ENCODE measurements around the gene DLG4. TPM values are rescaled to one million over a fixed set of nuclear protein-coding genes. Genes with fewer than 3 reads are reported as not detected.
"Not testable (repeated sequence)": the region's sequence is repeated elsewhere in the genome, so short reads cannot be mapped to it uniquely, and the experiment has no call there.

DLG4 gene
- total RNA-seq, 1 experiment from 2014 or later: 38.3 TPM

DNA sequence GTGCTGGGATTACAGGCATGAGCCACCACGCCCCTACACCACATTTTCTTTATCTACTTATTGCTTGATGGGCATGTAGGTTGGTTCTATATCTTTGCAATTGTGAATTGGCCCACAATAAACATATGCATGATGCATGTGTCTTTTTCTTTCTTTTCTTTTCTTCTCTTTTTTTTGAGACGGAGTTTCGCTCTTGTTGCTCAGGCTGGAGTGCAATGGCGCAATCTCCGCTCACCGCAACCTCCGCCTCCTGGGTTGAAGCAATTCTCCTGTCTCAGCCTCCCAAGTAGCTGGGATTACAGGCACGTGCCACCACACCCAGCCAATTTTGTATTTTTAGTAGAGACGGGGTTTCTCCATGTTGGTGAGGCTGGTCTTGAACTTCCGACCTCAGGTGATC, 61.2 kb downstream of the DLG4 start:
- H3K4me2 ChIP-seq (ENCODE audit: insufficient read depth, insufficient read length, low read length); H2BK20ac ChIP-seq (ENCODE audit: low read depth, low read length, poor library complexity, severe bottlenecking): not testable (repeated sequence)
- WGBS (ENCODE audit: extremely low coverage, insufficient read length, low lambda C conversion rate): no CpG with 5 or more reads among the region's 10 CpGs

More for the DNA sequence above, 61.2 kb downstream of the DLG4 start:
- H3K27me3 Mint-ChIP-seq (ENCODE audit: low read depth): peaks cover 33% of the 10 kb centered on the region
- not testable (repeated sequence) for H2BK15ac ChIP-seq (ENCODE audit: low read depth, low read length); H3K4me3 Mint-ChIP-seq; H4K8ac ChIP-seq (replicated peaks; ENCODE audit: insufficient read length, low read depth, low read length); H2BK5ac ChIP-seq (ENCODE audit: insufficient read length, low read length); H4K5ac ChIP-seq (ENCODE audit: insufficient read length, low read depth, low read length); H3K79me2 ChIP-seq (ENCODE audit: insufficient read depth, low read length); H3T11ph ChIP-seq (ENCODE audit: low read length); H3K79me1 ChIP-seq (ENCODE audit: insufficient read depth, low read depth, low read length, poor library complexity, severe bottlenecking); H3K4ac ChIP-seq (ENCODE audit: low read depth, low read length); DNase-seq; H3K14ac ChIP-seq (ENCODE audit: insufficient read depth, low read length); H3K4me1 Mint-ChIP-seq; H3K27ac ChIP-seq (ENCODE audit: insufficient read length, low read depth, low read length); H3K27me3 ChIP-seq (ENCODE audit: insufficient read depth, low read length); H3K56ac ChIP-seq (ENCODE audit: insufficient read length, low read depth, low read length); H2BK120ac ChIP-seq (ENCODE audit: low read depth, low read length, poor library complexity, severe bottlenecking); H2AK5ac ChIP-seq (ENCODE audit: insufficient read length, low read length); H2AFZ ChIP-seq (ENCODE audit: low read length); H3K9me3 ChIP-seq (ENCODE audit: control insufficient read depth, low read depth, low read length); H2BK12ac ChIP-seq (ENCODE audit: insufficient read length, low read depth, low read length); H3K36me3 Mint-ChIP-seq (ENCODE audit: insufficient read depth in 1 of 3, low read depth in 3 of 3); H3K27ac Mint-ChIP-seq; H4K91ac ChIP-seq (ENCODE audit: insufficient read length, low read depth, low read length); H3K23ac ChIP-seq (ENCODE audit: insufficient read length, low read depth, low read length); H4K20me1 ChIP-seq (ENCODE audit: control insufficient read depth, insufficient read depth, insufficient read length); H3K9ac ChIP-seq (ENCODE audit: extremely low read depth, insufficient read length, low read length); H3K18ac ChIP-seq (ENCODE audit: insufficient read length, low read depth, low read length); H3K9me3 Mint-ChIP-seq; H3K23me2 ChIP-seq (ENCODE audit: insufficient read length, low read depth, low read length, poor library complexity, severe bottlenecking); H3K4me1 ChIP-seq (ENCODE audit: insufficient read depth, low read length)

Data from H9 (cell line).